ENCODE data around the gene GRK7. TPM values are rescaled to one million over a fixed set of nuclear protein-coding genes. Genes with fewer than 3 reads are reported as not detected.

GRK7 gene
- total RNA-seq, 1 experiment from 2014 or later = not detected

GRCh38 chr3:141739731-141740130, 23.5 kb upstream of the GRK7 start:
- H3K4me2 ChIP-seq (ENCODE audit: low read length) = peak overlapping the region; percentile 75
- H4K20me1 ChIP-seq (ENCODE audit: insufficient read depth) = peaks cover 13% of the 10 kb centered on the region
- peak overlapping the region; percentile 73 to 91 for H3K4me3 ChIP-seq (replicated peaks in 1 of 2; ENCODE audit: low read depth in 1 of 2, low read length in 2 of 2)
- intact Hi-C loops (cut with micrococcal nuclease) = loop anchor here (5.0 kb wide), 2 partner anchors 258 to 372 kb away; partner anchors contain the start of gene ZBTB38
- BruUV-seq (replicated peaks) = no TSS peak
- ATAC-seq (no peak), DNase-seq (ENCODE audit: low read depth, low spot score) (no peak)
- TF ChIP-seq ZNF274 (IDR thresholded peaks at IDR 0.05; ENCODE audit: low read depth, low read length) (no peak), POLR2AphosphoS5 (IDR thresholded peaks at IDR 0.05; ENCODE audit: low read depth, low read length) (no peak), CBX3 (IDR thresholded peaks at IDR 0.05; ENCODE audit: low read depth) (no peak), ELF1 (IDR thresholded peaks at IDR 0.05; ENCODE audit: borderline replicate concordance, low read depth) (no peak), SRF (IDR thresholded peaks at IDR 0.05; ENCODE audit: low read depth) (no peak), EZH2phosphoT487 (IDR thresholded peaks at IDR 0.05; ENCODE audit: borderline replicate concordance) (no peak), ZFX (IDR thresholded peaks at IDR 0.05) (no peak), TCF7L2 (IDR thresholded peaks at IDR 0.05; ENCODE audit: borderline replicate concordance, extremely low read depth, insufficient read depth, insufficient read length) (no peak), CEBPB (IDR thresholded peaks at IDR 0.05; ENCODE audit: low read depth) (no peak), YY1 (IDR thresholded peaks at IDR 0.05; ENCODE audit: extremely low read depth, insufficient replicate concordance, low read depth, low read length) (no peak), MAX (IDR thresholded peaks at IDR 0.05) (no peak)
- CTCF ChIA-PET = interaction anchor here (1.1 to 2.5 kb wide), 2 partner anchors 136 to 275 kb away, joined by 3 to 6 read pairs; no protein-coding TSS in a partner anchor
- H3K27me3 ChIP-seq (ENCODE audit: insufficient read depth, low read length) = no peaks in the 10 kb centered on the region
- H3K4me1 ChIP-seq (ENCODE audit: control insufficient read depth in 1 of 2, insufficient read depth in 2 of 2, low read length in 2 of 2) = peaks cover 9 to 11% of the 10 kb centered on the region in 2 experiments
- no peak overlapping the region for H2AFZ ChIP-seq (ENCODE audit: low read depth, low read length, poor library complexity, severe bottlenecking)
- POLR2A ChIA-PET = interaction anchor here (1.3 kb wide), 1 partner anchor 201 kb away, joined by 4 read pairs; no protein-coding TSS in a partner anchor
- peak overlapping the region; percentile 84; the same call in 1 of the 2 replicates for H3K27ac ChIP-seq (ENCODE audit: low read depth, low read length)
- no peaks in the 10 kb centered on the region for H3K9me3 ChIP-seq (ENCODE audit: control insufficient read depth in 1 of 2, insufficient read depth in 1 of 2, low read depth in 1 of 2, low read length in 2 of 2)
- H3K79me2 ChIP-seq (ENCODE audit: insufficient read depth, low read length) = peaks cover 66% of the 10 kb centered on the region
- H3K9ac ChIP-seq (ENCODE audit: low read length) = peak overlapping the region; percentile 93
- H3K36me3 ChIP-seq (ENCODE audit: control insufficient read depth in 1 of 2, insufficient read depth in 2 of 2, low read length in 2 of 2) = peaks cover 11 to 19% of the 10 kb centered on the region in 2 experiments
- RAD21 ChIA-PET (ENCODE audit: low non-redundant PET in 1 of 2, low total read pairs in 2 of 2, uncharacterized antibody in 2 of 2, unreplicated experiment in 2 of 2) = no interaction called here
- H3K9me2 ChIP-seq (ENCODE audit: insufficient read depth) = no peaks in the 10 kb centered on the region
